NCI-H345 treated with DMSO at 0.1 percent for 48 hours (cell line): ENCODE measurements around the gene DNAJC15.
"Not testable (repeated sequence)": the region's sequence is repeated elsewhere in the genome, so short reads cannot be mapped to it uniquely, and the experiment has no call there.

Experiments
- DNase-seq: peaks from one replicate; lab custom pipeline; 2025; ENCODE audit not compliant: unreplicated experiment; lab: John Stamatoyannopoulos, UW

Gene DNAJC15

DNA sequence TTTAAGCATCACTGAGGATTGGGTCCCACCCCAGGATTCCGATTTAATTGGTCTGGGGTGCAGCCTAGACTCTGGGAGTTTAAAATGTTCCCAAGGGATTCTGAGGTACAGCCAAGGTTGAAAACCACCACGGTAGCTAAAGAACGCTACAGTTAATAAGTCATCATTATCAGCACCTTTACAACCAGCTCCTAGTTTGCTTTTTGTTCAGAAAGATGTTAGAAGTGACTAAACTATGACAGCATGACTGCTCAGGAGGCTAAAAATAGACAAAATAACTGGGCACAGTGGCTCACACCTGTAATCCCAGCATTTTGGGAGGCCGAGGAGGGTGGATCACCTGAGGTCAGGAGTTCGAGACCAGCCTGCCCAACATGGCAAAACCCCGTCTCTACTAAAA lies 19.7 kb upstream of the DNAJC15 start:
- no peak for DNase-seq

DNA sequence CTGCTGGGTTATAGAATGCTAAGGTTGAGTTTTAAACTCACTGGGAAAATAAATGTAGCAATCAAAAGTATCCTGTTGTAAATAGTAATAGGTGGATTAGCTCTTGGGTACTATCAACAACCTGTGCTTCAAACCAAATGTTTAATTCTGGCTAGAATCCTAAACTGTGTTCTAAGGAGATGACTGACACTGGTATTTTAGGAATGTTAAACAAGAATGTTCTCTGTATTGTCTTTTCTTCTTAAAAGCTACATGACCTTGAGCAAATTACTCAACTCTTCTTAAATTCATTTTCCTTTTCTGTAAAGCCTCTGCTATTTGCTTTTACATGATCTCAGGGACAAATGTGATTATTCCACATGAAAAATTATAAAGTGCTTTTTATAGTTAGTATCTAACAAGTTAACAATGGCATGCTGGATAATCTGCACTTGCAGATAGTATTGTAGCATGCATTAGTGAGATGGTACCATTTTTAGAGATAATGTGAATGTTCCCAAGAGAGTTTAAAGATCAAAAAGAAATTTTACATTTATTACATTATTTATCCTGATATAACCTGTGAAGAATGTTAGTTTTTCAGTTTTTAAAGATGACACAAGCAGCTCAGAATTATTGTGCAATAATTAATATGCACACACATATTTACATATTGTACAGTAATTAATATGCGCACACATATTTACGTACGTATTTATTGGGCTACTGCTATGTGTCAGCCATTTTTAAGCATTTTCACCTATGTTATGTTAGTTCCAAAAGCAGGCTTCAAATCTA lies 17.7 kb upstream of the DNAJC15 start:
- DNase-seq, result no peak

DNA sequence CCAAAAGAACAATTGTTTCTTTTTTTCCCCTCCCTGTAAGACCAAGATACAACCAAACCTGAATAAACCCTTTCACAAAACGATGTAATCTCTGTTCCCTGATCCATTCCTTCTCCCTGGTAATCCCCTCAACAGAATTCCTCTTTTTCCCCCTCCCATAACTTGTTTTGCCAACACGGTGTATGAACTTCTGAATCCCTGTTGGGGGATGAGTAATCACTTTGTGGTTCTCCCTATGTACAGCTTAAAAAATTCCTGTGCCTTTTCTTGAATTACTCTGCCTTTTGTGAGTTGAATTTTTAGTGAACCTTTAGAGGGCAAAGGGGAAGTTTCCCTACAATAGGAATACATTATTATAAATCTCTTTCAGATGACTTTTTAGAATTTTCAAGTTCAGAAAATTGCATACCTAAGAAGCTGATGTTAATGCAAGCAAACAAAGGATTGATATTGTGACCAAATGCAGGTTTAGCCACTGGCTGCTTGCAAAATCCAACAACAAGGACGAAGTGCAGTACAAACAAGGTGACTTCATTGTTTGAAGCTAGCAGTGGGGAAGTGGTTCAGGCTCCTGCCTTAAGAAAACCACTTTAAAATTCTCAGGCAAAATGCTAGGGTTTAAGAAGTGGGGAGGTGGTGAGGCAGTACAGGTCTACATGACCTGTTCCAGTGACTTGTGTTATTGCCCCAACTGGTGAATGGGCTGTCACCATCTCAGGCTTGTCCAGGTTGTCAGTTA lies 16.3 kb upstream of the DNAJC15 start:
- no peak for DNase-seq

DNA sequence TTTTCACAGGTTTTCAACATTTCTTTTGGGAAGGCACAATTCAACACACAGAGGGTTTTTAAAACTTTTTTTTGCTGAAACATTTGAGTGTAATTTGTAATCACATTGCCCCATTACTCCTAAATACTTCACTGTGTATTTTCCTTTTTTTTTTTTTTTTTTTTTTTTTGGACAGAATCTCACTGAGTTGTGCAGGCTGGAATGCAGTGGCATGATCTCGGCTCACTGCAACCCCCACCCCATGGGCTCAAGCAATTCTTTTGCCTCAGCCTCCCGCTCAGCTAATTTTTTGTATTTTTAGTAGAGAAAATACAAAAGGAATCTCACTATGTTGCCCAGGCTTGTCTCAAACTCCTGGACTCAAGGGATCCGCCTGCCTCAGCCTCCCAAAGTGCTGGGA lies 14.8 kb upstream of the DNAJC15 start:
- no peak for DNase-seq

DNA sequence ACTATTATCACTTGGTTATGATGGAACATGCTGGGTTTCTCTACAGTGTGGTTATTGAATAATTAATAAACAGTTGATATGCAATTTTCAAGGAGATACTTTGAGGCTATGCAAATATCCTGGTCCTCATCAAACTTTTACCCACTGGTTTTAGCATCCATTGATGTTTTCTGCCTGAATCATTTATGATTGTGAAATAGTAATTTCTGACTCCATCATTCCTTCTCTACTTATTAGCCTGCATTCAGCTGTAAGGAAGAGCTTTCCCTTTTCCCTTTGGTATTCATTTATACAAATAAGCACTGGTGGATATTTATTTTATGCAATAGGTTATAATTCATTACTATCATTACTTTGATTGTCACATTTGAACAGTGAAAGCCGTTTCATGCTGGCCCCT lies 13.9 kb upstream of the DNAJC15 start:
- no peak for DNase-seq

DNA sequence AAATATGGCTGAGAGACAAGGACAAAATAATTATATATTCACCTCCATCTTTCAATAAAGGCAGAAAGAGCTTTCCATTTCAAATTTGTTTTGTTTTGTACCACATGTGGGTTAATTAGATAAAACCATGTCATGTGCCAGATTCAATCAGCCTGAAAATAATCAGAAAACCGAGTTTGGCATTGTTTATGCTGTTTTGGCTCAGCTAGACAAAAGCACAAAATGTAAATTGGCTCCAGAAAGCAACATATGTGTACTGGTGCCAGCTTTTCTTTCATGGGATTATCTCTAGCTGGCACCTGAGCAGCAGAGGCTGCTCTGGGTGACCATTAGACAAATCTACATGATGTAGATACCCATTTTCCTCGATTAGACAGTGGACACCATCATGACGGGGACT lies 9.2 kb upstream of the DNAJC15 start:
- no peak for DNase-seq

DNA sequence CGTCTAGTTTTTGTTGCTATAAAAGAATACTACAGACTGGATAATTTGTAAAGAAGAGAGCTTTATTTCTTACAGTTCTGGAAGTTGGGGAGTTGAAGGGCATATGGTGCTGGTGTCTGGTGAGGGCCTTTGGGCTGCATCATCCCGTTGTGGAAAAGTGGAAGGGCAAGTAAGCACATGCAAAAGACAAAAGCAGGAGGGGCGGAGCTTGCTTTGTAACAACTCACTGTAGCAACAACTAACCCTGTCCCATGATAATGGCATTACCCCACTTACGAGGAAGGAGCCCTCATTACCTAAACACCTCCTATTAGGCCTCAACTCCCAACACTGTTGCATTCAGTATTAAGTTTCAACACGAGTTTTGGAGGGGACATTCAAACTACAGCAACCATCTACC lies 7.2 kb upstream of the DNAJC15 start:
- no peak for DNase-seq

DNA sequence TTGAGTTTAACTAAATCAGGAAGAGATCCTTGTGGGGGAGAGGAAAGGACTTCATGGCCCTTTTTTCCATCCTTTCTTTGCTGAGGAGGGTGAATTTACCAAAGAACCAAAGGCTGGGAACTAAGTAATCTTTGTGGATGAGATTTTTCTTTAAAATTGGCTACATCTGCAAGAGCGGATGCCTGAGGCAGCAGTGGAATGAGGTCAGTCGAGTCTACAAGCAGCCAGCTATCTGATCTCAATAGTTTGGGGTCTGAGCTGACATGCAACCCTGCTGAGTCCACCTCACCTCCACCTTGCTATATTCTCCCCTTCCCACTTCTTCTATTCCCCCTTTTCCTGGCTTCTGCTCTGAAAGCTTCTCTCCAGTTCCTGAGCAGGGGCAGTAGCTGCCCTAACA lies 3.6 kb upstream of the DNAJC15 start:
- DNase-seq, result no peak

DNA sequence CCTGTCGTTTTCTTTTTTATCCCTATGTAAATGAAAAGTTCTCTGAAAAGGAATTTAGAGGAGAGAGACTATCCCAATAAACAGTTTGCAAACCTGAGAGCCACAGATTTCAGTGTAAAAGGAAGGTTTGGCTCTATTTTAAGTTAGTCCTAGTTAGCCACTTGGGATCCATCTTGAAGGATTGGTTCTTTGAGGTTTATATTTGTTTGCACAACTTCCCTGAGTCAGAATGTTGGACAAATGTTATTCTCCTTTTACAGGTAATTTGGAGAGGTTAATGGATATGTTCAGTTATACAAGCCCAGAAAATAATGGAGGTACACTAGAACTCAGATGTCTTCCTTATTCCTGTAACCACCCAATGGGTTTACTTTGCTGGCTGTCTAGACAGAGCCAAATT lies 2.6 kb upstream of the DNAJC15 start:
- DNase-seq, result no peak

DNA sequence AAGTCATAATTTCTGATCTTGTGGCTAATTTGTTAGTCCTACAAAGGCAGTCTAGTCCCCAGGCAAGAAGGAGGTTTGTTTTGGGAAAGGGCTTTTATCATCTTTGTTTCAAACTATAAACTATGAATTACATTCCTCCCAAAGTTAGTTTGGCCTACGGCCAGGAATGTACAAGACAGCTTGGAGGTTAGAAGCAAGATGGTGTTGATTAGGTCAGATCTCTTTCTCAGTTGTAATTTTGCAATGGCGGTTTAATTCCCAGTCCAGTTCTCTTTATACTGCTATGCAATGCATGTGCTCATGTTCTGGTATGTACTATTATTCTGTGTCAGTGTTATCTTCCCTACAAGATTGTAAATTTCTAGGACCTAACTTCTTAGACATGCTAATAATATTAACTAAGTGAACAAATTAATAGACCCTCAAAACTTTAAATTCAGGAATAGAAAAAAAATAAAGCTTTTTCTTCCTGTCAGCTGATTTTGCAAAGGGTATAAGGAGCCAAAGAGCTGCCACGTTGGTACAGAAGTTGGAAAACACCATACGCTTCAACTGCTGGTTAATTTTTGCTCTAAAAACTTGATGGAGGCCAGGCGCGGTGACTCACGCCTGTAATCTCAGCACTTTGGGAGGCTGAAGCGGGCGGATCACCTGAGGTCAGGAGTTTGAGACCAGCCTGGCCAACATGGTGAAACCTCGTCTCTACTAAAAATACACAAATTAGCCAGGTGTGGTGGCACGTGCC lies 1.3 kb upstream of the DNAJC15 start:
- DNase-seq, result no peak

DNA sequence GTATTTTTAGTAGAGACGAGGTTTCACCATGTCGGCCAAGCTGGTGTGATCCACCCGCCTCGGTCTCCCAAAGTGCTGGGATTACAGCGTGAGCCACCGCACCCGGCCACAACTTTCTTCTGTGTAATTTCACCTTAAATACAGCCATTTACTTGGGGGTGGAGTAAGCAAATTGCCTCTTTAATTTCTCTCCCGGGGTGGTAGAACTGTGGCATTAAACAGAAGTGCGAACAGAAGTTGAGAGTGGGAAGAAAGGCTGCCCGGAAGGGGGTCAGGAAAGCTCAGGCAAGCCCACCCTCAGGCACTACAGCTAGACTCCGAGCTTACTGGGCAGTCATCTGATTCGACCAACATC lies 475 bp upstream of the DNAJC15 start:
- DNase-seq, result no peak

DNA sequence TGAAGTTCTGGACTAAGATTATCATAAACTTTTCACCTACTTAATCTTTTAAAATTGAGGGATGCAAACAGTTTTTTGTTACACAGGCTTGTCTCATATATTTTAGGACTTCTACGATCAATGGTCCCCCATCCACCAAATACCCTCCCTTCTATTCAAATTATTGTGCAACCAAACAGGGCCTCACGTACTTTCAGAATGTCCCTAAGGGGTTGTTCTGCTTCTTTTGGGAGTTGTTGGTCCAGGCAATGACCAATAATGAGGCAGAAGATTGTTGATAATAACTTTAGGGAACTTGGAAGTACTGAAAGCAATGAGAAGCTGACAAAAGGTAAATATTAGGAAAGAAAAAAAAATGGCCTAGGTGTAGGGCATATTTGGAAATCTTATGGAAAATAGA lies 2.9 kb downstream of the DNAJC15 start:
- no peak for DNase-seq

DNA sequence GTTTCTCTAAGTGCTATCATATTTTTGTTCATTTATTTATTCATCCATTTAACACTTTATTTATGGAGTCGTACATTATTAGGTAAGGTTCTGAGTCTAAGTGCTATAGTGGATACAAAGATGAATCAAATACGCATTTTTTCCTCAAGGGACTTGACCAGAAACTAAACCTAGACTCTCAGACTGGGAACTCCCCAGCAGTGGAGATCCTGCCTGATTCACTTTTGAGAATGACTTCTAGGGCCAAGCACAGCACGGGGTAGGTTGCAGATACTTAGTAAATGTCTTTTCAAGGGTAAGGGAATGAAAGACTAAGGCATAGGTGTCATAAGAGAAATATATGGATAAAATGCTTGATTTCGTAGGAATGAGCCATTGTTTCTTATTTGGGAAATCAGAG lies 7.2 kb downstream of the DNAJC15 start:
- no peak for DNase-seq

DNA sequence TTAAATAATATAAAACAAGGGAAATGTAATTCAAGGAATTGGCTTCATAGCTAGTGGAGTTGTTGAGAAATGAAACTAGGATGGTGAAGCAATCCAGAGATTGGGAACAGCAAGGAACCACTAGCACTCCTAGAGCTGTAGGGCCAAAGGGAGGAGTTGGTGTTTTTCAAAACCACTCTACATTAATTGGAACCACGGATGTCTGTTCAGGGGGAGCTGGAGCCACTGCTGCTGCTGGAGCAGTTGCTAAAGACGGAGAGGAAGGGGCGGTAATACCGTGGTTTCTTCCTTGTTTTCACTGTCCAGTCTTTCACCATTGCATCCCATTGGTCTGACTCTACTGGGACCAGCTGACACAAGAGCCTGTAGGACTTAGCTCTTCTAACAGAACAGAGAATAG lies 8.5 kb downstream of the DNAJC15 start:
- no peak for DNase-seq

DNA sequence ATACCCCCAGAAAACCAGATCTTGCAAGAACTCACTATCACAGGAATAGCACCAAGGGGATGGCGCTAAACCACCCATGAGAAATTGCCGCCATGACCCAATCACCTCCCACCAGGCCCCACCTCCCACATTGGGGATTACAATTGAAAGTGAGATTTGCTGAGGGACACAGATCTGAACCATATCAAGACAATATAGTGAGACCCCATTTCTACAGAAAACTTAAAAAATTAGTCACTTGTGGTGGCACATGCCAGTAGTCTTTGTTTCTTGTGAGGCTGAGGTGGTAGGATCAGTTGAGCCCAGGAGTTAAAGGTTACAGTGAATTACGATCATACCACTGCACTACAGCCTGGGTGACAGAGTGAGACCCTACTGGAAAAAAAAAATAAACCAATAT lies 9.7 kb downstream of the DNAJC15 start:
- no peak for DNase-seq

DNA sequence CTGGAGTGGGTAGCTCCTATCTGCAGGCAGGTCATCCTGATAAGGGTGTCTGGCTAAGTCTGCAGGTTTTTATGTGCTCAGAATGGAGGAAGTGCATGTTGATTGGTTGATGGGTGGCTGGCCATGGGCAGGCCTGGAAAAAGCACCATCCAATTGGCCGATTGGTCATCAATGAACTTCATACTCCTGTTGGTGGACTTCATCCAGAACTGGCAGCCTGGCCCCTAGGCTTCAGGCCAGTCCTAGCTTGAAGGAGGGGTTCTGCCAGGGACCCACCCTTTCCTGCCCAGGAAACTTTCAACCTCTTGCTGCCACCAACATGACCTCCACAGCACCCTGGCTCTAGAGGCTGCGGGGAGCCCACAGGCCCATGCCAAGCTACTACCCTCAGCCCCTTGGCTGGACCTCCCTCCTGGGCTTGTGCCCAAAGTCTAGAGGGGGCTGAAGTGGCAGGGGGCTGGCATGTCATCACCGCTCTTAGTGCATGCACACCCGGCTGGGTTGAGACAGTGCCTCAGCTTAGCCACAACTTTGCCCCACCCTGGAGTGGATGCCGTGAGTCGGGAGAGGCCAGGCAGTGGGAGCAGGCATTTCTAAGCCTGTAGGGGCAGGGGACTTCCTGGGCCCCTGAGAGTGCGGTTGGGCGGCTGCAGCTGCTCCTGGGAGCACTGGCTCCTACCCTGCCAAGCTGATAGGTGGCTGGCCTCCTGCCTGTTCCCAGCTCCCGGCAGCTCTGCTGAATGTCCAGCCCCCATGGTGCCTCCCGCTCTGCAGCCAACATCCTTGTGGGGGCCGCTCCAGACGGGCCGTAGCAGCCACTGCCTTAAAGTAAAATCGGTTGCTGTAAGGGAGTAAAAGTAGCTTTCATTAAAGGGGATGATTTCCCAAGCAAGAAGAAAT lies 13.2 kb downstream of the DNAJC15 start:
- no peak for DNase-seq

DNA sequence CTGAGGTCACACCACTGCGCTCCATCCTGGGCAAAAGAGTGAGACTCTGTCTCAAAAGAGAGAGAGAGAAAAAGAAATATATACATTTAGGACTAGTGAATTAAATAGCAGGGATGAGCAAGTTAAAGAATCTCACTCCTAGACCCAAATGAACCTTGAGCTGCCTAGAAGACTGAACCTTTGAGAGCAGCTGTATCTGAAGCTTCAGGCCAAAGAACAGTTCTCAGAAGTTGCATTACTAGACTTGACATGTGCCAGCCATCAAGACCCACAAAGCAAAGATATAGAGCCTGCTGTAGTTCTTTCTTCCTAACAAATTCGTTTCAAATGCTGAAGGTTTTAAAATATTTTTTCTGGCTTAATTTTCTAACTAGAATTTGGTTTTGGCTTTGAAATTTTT lies 16.6 kb downstream of the DNAJC15 start:
- DNase-seq, result no peak

DNA sequence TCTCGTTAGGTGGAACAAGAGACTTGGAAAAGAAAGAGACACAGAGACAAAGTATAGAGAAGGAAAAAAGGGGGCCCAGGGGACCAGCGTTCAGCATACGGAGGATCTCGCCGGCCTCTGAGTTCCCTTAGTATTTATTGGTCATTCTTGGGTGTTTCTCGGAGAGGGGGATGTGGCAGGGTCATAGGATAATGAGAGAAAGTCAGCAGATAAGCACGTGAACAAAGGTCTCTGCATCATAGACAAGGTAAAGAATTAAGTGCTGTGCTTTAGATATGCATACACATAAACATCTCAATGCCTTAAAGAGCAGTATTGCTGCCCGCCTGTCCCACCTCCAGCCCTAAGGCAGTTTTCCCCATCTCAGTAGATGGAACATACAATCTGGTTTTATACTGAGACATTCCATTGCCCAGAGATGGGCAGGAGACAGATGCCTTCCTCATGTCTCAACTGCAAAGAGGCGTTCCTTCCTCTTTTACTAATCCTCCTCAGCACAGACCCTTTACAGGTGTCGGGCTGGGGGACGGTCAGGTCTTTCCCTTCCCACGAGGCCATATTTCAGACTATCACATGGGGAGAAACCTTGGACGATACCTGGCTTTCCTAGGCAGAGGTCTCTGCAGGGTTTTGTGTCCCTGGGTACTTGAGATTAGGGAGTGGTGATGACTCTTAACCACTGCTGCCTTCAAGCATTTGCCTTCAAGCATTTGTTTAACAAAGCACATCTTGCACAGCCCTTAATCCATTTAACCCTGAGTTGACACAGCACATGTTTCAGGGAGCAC lies 17.4 kb downstream of the DNAJC15 start:
- not testable (repeated sequence) for DNase-seq

DNA sequence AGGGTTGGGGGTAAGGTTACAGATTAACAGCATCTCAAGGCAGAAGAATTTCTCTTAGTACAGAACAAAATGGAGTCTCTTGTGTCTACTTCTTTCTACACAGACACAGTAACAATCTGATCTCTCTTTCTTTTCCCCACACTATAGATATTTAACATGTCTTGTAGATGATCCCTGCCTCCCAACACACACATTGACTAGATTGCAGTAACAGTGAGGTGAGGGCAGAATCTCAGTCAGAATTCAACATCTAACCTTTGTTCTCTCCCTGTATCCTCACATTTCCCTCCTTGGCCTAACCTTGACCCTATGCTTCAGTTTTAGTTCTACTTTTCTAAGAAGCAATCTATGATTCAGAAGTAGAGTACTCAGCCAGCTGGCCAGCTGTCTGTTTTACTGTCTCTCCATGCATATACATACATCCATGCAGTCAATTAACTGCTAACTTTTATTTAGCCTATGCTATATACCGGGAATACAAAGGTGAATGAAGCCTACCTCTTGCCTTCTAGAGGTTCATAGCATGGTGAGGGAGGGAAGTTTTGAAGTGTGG lies 18.1 kb downstream of the DNAJC15 start:
- no peak for DNase-seq

DNA sequence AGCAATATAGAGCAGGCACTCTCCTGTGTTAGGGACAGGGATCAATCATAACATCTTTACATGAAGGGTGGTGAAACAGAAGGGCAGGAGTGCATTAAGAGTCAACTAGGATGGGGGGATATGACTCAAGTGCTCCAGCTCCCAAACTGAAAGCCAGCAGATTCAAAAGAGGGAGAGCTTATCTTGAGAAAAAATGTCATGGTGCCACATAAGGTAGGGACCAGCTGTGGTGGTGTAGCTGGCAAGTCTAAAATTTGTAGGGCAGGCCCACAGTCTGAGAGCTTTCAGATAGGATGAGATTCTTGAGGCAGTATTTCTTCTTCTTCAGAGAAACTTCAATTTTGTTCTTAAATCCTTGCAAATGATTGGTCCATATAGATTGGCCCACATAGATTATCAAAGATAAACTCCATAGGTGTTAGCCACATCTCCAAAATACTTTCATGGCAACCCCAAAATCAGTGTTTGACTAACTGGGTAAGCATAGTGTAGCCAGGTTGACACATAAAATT lies 19.1 kb downstream of the DNAJC15 start:
- DNase-seq, result no peak
